Measurements from ENCODE around the gene CLEC2L.

CLEC2L gene

GRCh38 chr7:139587535-139587934, 64.0 kb downstream of the CLEC2L start:
- ChIA-PET POLR2A (no interaction called here), CTCF (interaction anchor here (1.0 to 4.2 kb wide), 2 partner anchors 15 to 415 kb away, joined by 3 to 28 read pairs; no protein-coding TSS in a partner anchor)
- no peak for DNase-seq (ENCODE audit: extremely low spot score)
- TF ChIP-seq NFRKB (IDR thresholded peaks at IDR 0.05) = no peak
- TF ChIP-seq FOXM1 (IDR thresholded peaks at IDR 0.05; ENCODE audit: borderline replicate concordance) = no peak

DNA sequence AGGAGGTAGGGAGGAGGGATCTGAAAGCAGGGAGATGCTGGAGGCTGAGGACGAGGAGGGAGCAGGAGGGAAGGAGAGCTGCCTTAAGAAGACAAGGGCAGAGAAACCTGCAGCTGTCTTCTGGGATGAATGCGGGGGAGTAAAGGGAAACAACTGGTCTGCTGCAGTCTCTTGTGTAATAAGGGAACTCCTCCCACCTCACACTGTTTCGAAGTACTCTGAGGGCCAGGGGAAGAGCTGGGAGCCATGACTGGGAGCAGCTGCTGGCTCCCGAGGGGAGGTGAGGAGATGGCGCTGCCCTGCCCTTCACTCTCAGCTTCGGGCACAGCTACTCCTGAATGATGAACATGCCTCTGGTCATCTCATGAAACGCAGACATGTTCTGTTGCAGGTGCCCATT, 65.1 kb downstream of the CLEC2L start:
- POLR2A ChIA-PET = no interaction called here
- no peak for DNase-seq (ENCODE audit: extremely low spot score)
- TF ChIP-seq FOXM1 (IDR thresholded peaks at IDR 0.05; ENCODE audit: borderline replicate concordance) = no peak
- no peak for TF ChIP-seq CTBP1 (IDR thresholded peaks at IDR 0.05; ENCODE audit: borderline replicate concordance)
- no peak for TF ChIP-seq FOXA1 (IDR thresholded peaks at IDR 0.05)
- no peak for TF ChIP-seq ARNT (IDR thresholded peaks at IDR 0.05)
- TF ChIP-seq SUZ12 (IDR thresholded peaks at IDR 0.05) = no peak
- TF ChIP-seq TARDBP (IDR thresholded peaks at IDR 0.05) = no peak
- TF ChIP-seq LEF1 (IDR thresholded peaks at IDR 0.05; ENCODE audit: borderline replicate concordance) = no peak
- no peak for TF ChIP-seq NFRKB (IDR thresholded peaks at IDR 0.05)
- TF ChIP-seq BHLHE40 (IDR thresholded peaks at IDR 0.05; ENCODE audit: borderline replicate concordance) = no peak
- CTCF ChIA-PET = interaction anchor here (0.6 to 4.2 kb wide), 6 partner anchors 12 to 414 kb away, joined by 3 to 28 read pairs (median 4); no protein-coding TSS in a partner anchor

- ChIA-PET CTCF (interaction anchor here (1.0 to 4.2 kb wide), 5 partner anchors 11 to 413 kb away, joined by 3 to 28 read pairs (median 6); no protein-coding TSS in a partner anchor), POLR2A (no interaction called here)
- TF ChIP-seq ELF4 (IDR thresholded peaks at IDR 0.05) (no peak), BHLHE40 (IDR thresholded peaks at IDR 0.05; ENCODE audit: borderline replicate concordance) (no peak), FOXK2 (IDR thresholded peaks at IDR 0.05) (no peak), CTBP1 (IDR thresholded peaks at IDR 0.05; ENCODE audit: borderline replicate concordance) (no peak), PKNOX1 (IDR thresholded peaks at IDR 0.05) (no peak), HDGF (IDR thresholded peaks at IDR 0.05; ENCODE audit: borderline replicate concordance) (no peak), NFRKB (IDR thresholded peaks at IDR 0.05) (no peak), SUZ12 (IDR thresholded peaks at IDR 0.05) (no peak), FOXA1 (IDR thresholded peaks at IDR 0.05) (no peak), ZNF384 (IDR thresholded peaks at IDR 0.05) (no peak), LEF1 (IDR thresholded peaks at IDR 0.05; ENCODE audit: borderline replicate concordance) (no peak), SP1 (IDR thresholded peaks at IDR 0.05) (no peak), ARNT (IDR thresholded peaks at IDR 0.05) (no peak), FOXM1 (IDR thresholded peaks at IDR 0.05; ENCODE audit: borderline replicate concordance) (no peak), TARDBP (IDR thresholded peaks at IDR 0.05) (no peak), L3MBTL2 (conservative IDR thresholded peaks at IDR 0.05) (no peak)
- DNase-seq (ENCODE audit: extremely low spot score) = no peak
Measured at GRCh38 chr7:139589474-139589873, 66.0 kb downstream of the CLEC2L start.

DNA sequence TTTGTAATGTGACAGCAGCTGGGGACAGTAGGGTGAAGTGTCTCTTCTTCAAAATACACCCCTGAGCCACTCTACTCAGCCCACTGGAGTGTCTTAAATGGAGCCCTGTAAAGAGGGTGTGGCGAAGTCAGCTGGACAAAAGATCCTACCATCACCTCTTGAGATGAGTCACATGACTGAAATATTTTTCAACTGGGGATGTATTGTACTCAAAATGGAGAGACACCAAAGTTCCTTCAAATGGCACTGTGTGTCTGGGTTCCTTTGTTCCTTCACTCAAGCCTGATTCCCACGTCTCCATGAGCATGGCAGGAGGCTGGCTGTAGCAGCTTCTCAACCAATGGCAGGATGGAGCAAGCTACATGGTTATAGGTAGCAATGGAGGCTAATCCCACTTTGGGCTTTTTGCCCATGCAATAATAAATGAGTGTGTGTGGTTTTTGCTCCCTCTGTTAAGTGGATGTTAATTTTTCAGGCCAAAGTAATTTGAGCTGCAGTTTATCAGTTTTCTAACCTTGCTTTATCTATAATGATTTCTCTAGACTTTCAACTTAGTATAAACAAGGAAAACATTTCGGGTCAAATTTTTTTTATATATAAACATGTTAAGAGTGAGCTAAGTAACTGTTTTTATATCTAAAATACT, 68.2 kb downstream of the CLEC2L start:
- TF ChIP-seq FOXM1 (IDR thresholded peaks at IDR 0.05; ENCODE audit: borderline replicate concordance) = no peak
- no peak for TF ChIP-seq NFRKB (IDR thresholded peaks at IDR 0.05)
- TF ChIP-seq HDGF (IDR thresholded peaks at IDR 0.05; ENCODE audit: borderline replicate concordance) = no peak
- TF ChIP-seq FOXK2 (IDR thresholded peaks at IDR 0.05) = no peak
- no peak for TF ChIP-seq SP1 (IDR thresholded peaks at IDR 0.05)
- TF ChIP-seq SUZ12 (IDR thresholded peaks at IDR 0.05) = no peak
- TF ChIP-seq ELF4 (IDR thresholded peaks at IDR 0.05) = no peak
- no peak for TF ChIP-seq CTBP1 (IDR thresholded peaks at IDR 0.05; ENCODE audit: borderline replicate concordance)
- TF ChIP-seq PKNOX1 (IDR thresholded peaks at IDR 0.05) = no peak
- no peak for TF ChIP-seq BHLHE40 (IDR thresholded peaks at IDR 0.05; ENCODE audit: borderline replicate concordance)
- no peak for TF ChIP-seq LEF1 (IDR thresholded peaks at IDR 0.05; ENCODE audit: borderline replicate concordance)
- no peak for TF ChIP-seq ZNF384 (IDR thresholded peaks at IDR 0.05)
- no peak for TF ChIP-seq TARDBP (IDR thresholded peaks at IDR 0.05)
- no peak for TF ChIP-seq L3MBTL2 (conservative IDR thresholded peaks at IDR 0.05)
- no peak for TF ChIP-seq FOXA1 (IDR thresholded peaks at IDR 0.05)
- TF ChIP-seq ARNT (IDR thresholded peaks at IDR 0.05) = no peak
- ChIA-PET POLR2A (no interaction called here), CTCF (interaction anchor here (0.7 to 2.2 kb wide), 2 partner anchors 11 to 421 kb away, joined by 3 to 10 read pairs; no protein-coding TSS in a partner anchor)
- DNase-seq (ENCODE audit: extremely low spot score) = no peak

GRCh38 chr7:139592801-139593461, 69.4 kb downstream of the CLEC2L start:
- no peak for TF ChIP-seq NFRKB (IDR thresholded peaks at IDR 0.05)
- no peak for TF ChIP-seq HDGF (IDR thresholded peaks at IDR 0.05; ENCODE audit: borderline replicate concordance)
- TF ChIP-seq FOXA1 (IDR thresholded peaks at IDR 0.05) = no peak
- no peak for TF ChIP-seq SUZ12 (IDR thresholded peaks at IDR 0.05)
- TF ChIP-seq L3MBTL2 (conservative IDR thresholded peaks at IDR 0.05) = no peak
- DNase-seq (ENCODE audit: extremely low spot score) = no peak
- ChIA-PET CTCF (interaction anchor here (2.2 kb wide), 1 partner anchor 9 kb away, joined by 10 read pairs; no protein-coding TSS in a partner anchor), POLR2A (no interaction called here)

- ChIA-PET CTCF (interaction anchor here (0.6 to 0.7 kb wide), 2 partner anchors 250 to 731 kb away, joined by 3 read pairs; no protein-coding TSS in a partner anchor), POLR2A (no interaction called here)
- no peak for DNase-seq (ENCODE audit: extremely low spot score)
- TF ChIP-seq NFRKB (IDR thresholded peaks at IDR 0.05) (no peak), PKNOX1 (IDR thresholded peaks at IDR 0.05) (no peak), ELF4 (IDR thresholded peaks at IDR 0.05) (no peak), L3MBTL2 (conservative IDR thresholded peaks at IDR 0.05) (no peak), FOXA1 (IDR thresholded peaks at IDR 0.05) (no peak), TARDBP (IDR thresholded peaks at IDR 0.05) (no peak), SP1 (IDR thresholded peaks at IDR 0.05) (no peak), SUZ12 (IDR thresholded peaks at IDR 0.05) (no peak), FOXK2 (IDR thresholded peaks at IDR 0.05) (no peak), LEF1 (IDR thresholded peaks at IDR 0.05; ENCODE audit: borderline replicate concordance) (no peak)
Measured at GRCh38 chr7:139594090-139594489, 70.6 kb downstream of the CLEC2L start.
